NCI-H69 (cell line): ENCODE data around the gene SLC38A11.
"Not testable (repeated sequence)": the region's sequence is repeated elsewhere in the genome, so short reads cannot be mapped to it uniquely, and the experiment has no call there.

Experiments
- DNase-seq: peaks from one replicate; lab custom pipeline; 2025; lab: John Stamatoyannopoulos, UW

The SLC38A11 gene

GRCh38 chr2:164877927-164878326 lies 77.4 kb downstream of the SLC38A11 start:
- DNase-seq, result no peak

- DNase-seq, result no peak
Measured at GRCh38 chr2:164877169-164877568, 78.2 kb downstream of the SLC38A11 start.

GRCh38 chr2:164875334-164876205 lies 79.8 kb downstream of the SLC38A11 start:
- DNase-seq, result no peak

- DNase-seq, result no peak
Measured at GRCh38 chr2:164873210-164873908, 82.0 kb downstream of the SLC38A11 start.

GRCh38 chr2:164871404-164871803 lies 83.9 kb downstream of the SLC38A11 start:
- no peak for DNase-seq

- DNase-seq, result no peak
Measured at GRCh38 chr2:164869420-164869772, 85.9 kb downstream of the SLC38A11 start.

- no peak for DNase-seq
Measured at GRCh38 chr2:164868563-164869419, 86.5 kb downstream of the SLC38A11 start.

GRCh38 chr2:164867779-164868397 lies 87.4 kb downstream of the SLC38A11 start:
- no peak for DNase-seq

- DNase-seq, result not testable (repeated sequence)
Measured at GRCh38 chr2:164866381-164866780, 88.9 kb downstream of the SLC38A11 start.

- DNase-seq, result no peak
Measured at GRCh38 chr2:164860694-164861042, 94.7 kb downstream of the SLC38A11 start.

GRCh38 chr2:164859906-164860693 lies 95.2 kb downstream of the SLC38A11 start:
- not testable (repeated sequence) for DNase-seq

- DNase-seq, result no peak
Measured at GRCh38 chr2:164859251-164859818, 96.0 kb downstream of the SLC38A11 start.

GRCh38 chr2:164852086-164852485 lies 103.2 kb downstream of the SLC38A11 start:
- no peak for DNase-seq

- no peak for DNase-seq
Measured at GRCh38 chr2:164850235-164850634, 105.1 kb downstream of the SLC38A11 start.

- no peak for DNase-seq
Measured at GRCh38 chr2:164849506-164849905, 105.8 kb downstream of the SLC38A11 start.

GRCh38 chr2:164847981-164848741 lies 107.2 kb downstream of the SLC38A11 start:
- no peak for DNase-seq

GRCh38 chr2:164847291-164847690 lies 108.0 kb downstream of the SLC38A11 start:
- no peak for DNase-seq

- DNase-seq, result no peak
Measured at GRCh38 chr2:164846276-164846675, 109.0 kb downstream of the SLC38A11 start.
